RWPE2 (cell line): ENCODE measurements around the gene RNPC3.
"Not testable (repeated sequence)": the region's sequence is repeated elsewhere in the genome, so short reads cannot be mapped to it uniquely, and the experiment has no call there.

Experiments used
- ATAC-seq: fragments of 200-7000 bp; cut with Tn5 transposase; 3 replicates; pipeline ENCODE4 v1.9.1; 2021; ENCODE audit warnings: low read depth
- DNase-seq: peaks from one replicate; pipeline ENCODE4 v3.0.0-alpha.2; 2020; ENCODE audit warnings: low spot score
- H3K27ac ChIP-seq: fragments of 450-650 bp; 2 replicates; pipeline ENCODE4 v1.5.1; 2017; ENCODE audit warnings: mild to moderate bottlenecking; ENCODE audit not compliant: poor library complexity, severe bottlenecking
- H3K27me3 ChIP-seq: fragments of 250-450 bp; sonication (Bioruptor Pico); 2 replicates; pipeline ENCODE4 v1.5.1; 2021; ENCODE audit warnings: mild to moderate bottlenecking, moderate library complexity; ENCODE audit not compliant: insufficient read depth, poor library complexity, severe bottlenecking
- H3K36me3 ChIP-seq: fragments of 250-450 bp; sonication (Bioruptor Pico); 2 replicates; pipeline ENCODE4 v1.5.1; 2020; ENCODE audit warnings: low read depth, mild to moderate bottlenecking, moderate library complexity
- H3K4me1 ChIP-seq: fragments of 250-450 bp; sonication (Bioruptor Pico); 2 replicates; pipeline ENCODE4 v1.5.1; 2021; ENCODE audit warnings: mild to moderate bottlenecking, moderate library complexity; ENCODE audit not compliant: insufficient read depth, poor library complexity, severe bottlenecking
- H3K4me3 ChIP-seq: fragments of 250-450 bp; sonication (Bioruptor Pico); 2 replicates; pipeline ENCODE4 v1.5.1; 2021; ENCODE audit warnings: mild to moderate bottlenecking, moderate library complexity; ENCODE audit not compliant: severe bottlenecking
- H3K9me3 ChIP-seq: fragments of 250-450 bp; sonication (Bioruptor Pico); 2 replicates; pipeline ENCODE4 v1.5.1; 2021; ENCODE audit warnings: mild to moderate bottlenecking, moderate library complexity; ENCODE audit not compliant: severe bottlenecking
- TF ChIP-seq, protein P1 (sequence below): fragments of 450-650 bp; IDR thresholded peaks from one replicate; pipeline ENCODE4 v1.5.1; 2017; ENCODE audit warnings: mild to moderate bottlenecking, moderate library complexity; ENCODE audit not compliant: poor library complexity, severe bottlenecking

The RNPC3 gene

DNA sequence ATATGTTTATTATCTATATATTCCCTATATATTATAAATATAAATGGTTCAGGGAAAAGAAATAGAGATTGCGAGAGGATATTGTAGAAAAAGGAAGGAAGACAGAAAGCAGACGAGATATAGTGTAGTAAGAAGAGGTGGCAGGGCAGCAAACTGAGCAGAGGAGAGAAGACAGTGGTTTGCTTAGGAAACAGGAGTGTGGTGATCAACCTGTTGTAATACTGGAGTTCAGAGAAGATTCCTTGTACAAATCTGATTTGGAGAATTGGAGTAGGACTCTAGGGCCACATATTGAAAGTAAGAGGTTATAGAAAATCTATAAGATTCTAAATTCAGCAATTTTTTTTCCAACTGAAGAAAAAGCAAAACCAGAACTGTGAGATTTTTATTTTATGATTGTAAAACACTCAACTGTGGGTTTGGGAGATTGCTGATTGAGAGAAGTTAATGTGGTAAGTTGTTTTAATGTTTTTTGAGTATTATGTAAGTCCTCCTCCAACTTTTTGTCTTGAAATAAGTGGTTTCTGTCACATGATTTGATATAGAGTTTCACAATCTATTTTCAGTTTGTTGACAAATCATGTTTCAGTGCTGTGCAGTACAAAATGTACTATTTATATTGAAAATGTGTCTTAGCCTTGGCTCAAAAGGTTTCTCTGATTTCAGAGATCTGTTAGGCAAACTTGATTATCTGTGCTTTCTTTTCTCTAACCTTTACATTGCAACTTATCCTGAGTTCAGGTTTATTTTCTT is 36.3 kb downstream of the RNPC3 start:
- Histone ChIP-seq H3K9me3 (no peaks in the 10 kb centered on the region), H3K4me1 (no peaks in the 10 kb centered on the region), H3K4me3 (no peak overlapping the region), H3K27ac (no peak overlapping the region), H3K36me3 (no peaks in the 10 kb centered on the region; the same call in 1 of the 2 replicates), H3K27me3 (no peaks in the 10 kb centered on the region)
- no peak for DNase-seq
- TF ChIP-seq, protein P1, sequence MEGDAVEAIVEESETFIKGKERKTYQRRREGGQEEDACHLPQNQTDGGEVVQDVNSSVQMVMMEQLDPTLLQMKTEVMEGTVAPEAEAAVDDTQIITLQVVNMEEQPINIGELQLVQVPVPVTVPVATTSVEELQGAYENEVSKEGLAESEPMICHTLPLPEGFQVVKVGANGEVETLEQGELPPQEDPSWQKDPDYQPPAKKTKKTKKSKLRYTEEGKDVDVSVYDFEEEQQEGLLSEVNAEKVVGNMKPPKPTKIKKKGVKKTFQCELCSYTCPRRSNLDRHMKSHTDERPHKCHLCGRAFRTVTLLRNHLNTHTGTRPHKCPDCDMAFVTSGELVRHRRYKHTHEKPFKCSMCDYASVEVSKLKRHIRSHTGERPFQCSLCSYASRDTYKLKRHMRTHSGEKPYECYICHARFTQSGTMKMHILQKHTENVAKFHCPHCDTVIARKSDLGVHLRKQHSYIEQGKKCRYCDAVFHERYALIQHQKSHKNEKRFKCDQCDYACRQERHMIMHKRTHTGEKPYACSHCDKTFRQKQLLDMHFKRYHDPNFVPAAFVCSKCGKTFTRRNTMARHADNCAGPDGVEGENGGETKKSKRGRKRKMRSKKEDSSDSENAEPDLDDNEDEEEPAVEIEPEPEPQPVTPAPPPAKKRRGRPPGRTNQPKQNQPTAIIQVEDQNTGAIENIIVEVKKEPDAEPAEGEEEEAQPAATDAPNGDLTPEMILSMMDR: no peak
- ATAC-seq: no peak

DNA sequence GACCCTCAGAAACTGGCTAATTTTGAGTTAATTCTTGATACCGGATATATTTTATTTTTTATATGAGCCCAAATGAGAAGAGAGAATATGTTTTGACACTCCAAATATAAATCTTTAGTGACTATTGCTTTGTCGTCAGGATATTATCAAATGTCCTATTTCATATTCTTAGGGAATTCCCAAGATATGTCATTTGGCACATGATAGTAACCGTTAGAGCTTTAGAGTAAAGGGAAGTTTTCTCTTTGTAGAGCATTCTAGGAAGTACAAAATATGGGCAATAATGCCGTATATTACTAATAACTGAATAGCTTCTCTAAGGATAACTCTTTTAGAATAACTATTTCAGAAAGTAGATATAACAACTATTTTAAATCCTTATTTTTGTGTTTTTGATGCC is 37.6 kb downstream of the RNPC3 start:
- Histone ChIP-seq H3K4me1 (no peaks in the 10 kb centered on the region), H3K27ac (no peak overlapping the region), H3K27me3 (no peaks in the 10 kb centered on the region), H3K36me3 (no peaks in the 10 kb centered on the region), H3K9me3 (no peaks in the 10 kb centered on the region), H3K4me3 (no peak overlapping the region)
- TF ChIP-seq, protein P1: no peak
- ATAC-seq: no peak
- no peak for DNase-seq

DNA sequence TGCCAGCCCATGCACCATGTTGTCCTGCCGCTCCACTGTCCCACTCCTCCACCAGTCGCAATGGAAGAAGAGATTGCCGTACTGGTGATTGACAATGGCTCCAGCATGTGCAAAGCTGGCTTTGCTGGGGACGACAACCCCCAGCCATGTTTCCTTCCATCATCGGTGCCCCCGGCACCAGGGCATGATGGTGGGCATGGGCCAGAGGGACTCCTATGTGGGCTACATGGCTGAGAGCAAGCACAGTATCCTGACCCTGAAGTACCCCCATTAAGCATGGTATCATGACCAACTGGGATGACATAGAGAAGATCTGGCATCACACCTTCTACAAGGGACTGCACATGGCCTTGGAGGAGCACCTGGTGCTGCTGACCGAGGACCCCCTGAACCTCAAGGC is 44.0 kb downstream of the RNPC3 start:
- no peak for DNase-seq
- Histone ChIP-seq H3K4me1 (no peaks in the 10 kb centered on the region), H3K36me3 (no peaks in the 10 kb centered on the region), H3K27me3 (no peaks in the 10 kb centered on the region), H3K27ac (no peak overlapping the region), H3K4me3 (no peak overlapping the region), H3K9me3 (no peaks in the 10 kb centered on the region)
- TF ChIP-seq, protein P1: no peak
- ATAC-seq: no peak

DNA sequence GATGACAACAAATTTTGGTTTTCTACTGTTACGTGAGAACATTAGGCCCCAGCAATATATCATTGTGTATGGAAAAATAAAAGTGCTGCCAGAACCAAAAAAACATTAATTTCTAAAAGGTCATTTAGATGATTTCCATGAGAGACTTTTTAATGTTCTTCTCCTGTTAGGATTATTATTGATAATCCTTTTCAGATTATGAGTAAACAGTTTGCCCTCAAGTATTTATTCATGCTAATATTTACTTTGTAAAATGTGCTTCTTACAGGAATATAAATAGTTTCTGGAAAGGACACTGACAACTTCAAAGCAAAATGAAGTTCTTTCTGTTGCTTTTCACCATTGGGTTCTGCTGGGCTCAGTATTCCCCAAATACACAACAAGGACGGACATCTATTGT is 45.8 kb downstream of the RNPC3 start, which contains the start of gene AMY2B:
AMY2B (plus strand) TSS at position 301 of the 400 bp plus-strand sequence; CDS start at position 315, 14 bp downstream.
- not testable (repeated sequence) for H3K27me3 ChIP-seq, H3K27ac ChIP-seq, DNase-seq, H3K4me1 ChIP-seq, H3K4me3 ChIP-seq, H3K9me3 ChIP-seq, ATAC-seq, H3K36me3 ChIP-seq

DNA sequence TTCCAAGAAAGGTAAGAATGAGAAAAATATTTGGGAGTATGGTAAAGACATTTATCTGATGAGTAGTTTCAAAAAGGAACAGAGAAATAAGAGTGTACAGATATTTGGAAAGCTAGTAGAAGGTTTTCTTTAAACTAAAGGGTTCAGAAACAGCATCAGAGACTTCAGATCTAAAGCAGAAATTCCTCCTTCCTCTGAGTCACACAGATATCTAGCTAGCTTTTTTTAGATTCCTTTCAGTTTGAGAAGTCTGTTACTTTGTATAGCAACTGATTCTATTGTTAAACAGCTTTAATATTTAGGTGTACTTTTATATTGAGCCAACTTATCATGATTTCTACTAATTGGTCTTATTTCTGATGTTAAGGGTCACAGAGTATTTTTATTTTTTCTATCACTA is 50.6 kb downstream of the RNPC3 start:
- Histone ChIP-seq H3K4me3 (no peak overlapping the region), H3K27me3 (no peaks in the 10 kb centered on the region), H3K36me3 (no peaks in the 10 kb centered on the region), H3K4me1 (no peaks in the 10 kb centered on the region), H3K27ac (no peak overlapping the region), H3K9me3 (no peaks in the 10 kb centered on the region)
- TF ChIP-seq, protein P1: no peak
- ATAC-seq (no peak), DNase-seq (no peak)

DNA sequence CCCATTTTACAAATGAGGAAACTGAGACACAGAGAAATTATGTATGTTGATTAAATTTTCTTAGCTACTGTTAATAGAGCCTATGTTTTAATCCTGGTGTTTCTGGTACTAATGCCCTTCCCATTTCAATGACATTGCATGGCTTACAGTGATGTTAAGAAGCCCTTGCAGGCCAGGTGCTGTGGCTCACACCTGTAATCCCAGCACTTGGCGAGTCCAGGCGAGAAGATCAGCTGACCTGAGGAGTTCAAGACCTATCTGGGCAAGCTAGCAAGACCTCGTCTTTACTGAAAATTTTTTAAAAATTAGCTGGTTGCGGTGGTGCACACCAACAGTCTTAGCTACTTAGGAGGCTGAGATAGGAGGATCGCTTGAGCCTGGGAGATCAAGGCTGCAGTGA is 51.3 kb downstream of the RNPC3 start:
- not testable (repeated sequence) for DNase-seq, H3K36me3 ChIP-seq, H3K9me3 ChIP-seq, H3K27ac ChIP-seq, H3K27me3 ChIP-seq, H3K4me1 ChIP-seq, ATAC-seq, H3K4me3 ChIP-seq
